Ishikawa (cell line): ENCODE results near the gene SIRT2.

Source experiments
- CEBPB ChIP-seq: IDR thresholded peaks from 2 replicates; pipeline ENCODE4 v1.6.1; 2012
- CREB1 ChIP-seq: IDR thresholded peaks from 2 replicates; pipeline ENCODE4 v1.6.1; 2012; ENCODE audit warnings: low read depth
- EGR1 ChIP-seq: IDR thresholded peaks from 2 replicates; pipeline ENCODE4 v1.6.1; 2012
- EP300 ChIP-seq: IDR thresholded peaks from 2 replicates; pipeline ENCODE4 v1.6.1; 2012; ENCODE audit warnings: borderline replicate concordance
- FOXM1 ChIP-seq: IDR thresholded peaks from 2 replicates; pipeline ENCODE4 v1.6.1; 2012; ENCODE audit warnings: low read depth, borderline replicate concordance
- NFIC ChIP-seq: IDR thresholded peaks from 2 replicates; pipeline ENCODE4 v1.6.1; 2012
- RAD21 ChIP-seq: IDR thresholded peaks from 2 replicates; pipeline ENCODE4 v1.6.1; 2012; ENCODE audit warnings: low read depth
- TAF1 ChIP-seq: IDR thresholded peaks from 2 replicates; pipeline ENCODE4 v1.6.1; 2012; ENCODE audit warnings: low read depth, mild to moderate bottlenecking
- TCF12 ChIP-seq: IDR thresholded peaks from 2 replicates; pipeline ENCODE4 v1.6.1; 2012; ENCODE audit warnings: low read depth
- TEAD4 ChIP-seq: IDR thresholded peaks from 2 replicates; pipeline ENCODE4 v1.6.1; 2012
- USF1 ChIP-seq: IDR thresholded peaks from 2 replicates; pipeline ENCODE4 v1.6.1; 2012
- YY1 ChIP-seq: IDR thresholded peaks from 2 replicates; pipeline ENCODE4 v1.6.1; 2012; ENCODE audit warnings: low read depth
- ZBTB7A ChIP-seq: IDR thresholded peaks from 2 replicates; pipeline ENCODE4 v1.6.1; 2012; ENCODE audit warnings: low read depth
- TF ChIP-seq, protein P1 (sequence below): IDR thresholded peaks from 2 replicates; pipeline ENCODE4 v1.6.1; 2012; ENCODE audit warnings: low read depth, mild to moderate bottlenecking
- TF ChIP-seq, protein P2 (sequence below): IDR thresholded peaks from 2 replicates; pipeline ENCODE4 v1.6.1; 2012

The SIRT2 gene

GRCh38 chr19:38915329-38916321, 16.2 kb upstream of the SIRT2 start:
- TF ChIP-seq RAD21 (no peak), CREB1 (no peak), USF1 (no peak), EP300 (no peak), TCF12 (no peak), CEBPB (no peak), EGR1 (no peak), TEAD4 (no peak), ZBTB7A (no peak), TAF1 (no peak), YY1 (no peak), FOXM1 (no peak), NFIC (no peak)
- TF ChIP-seq, protein P1, sequence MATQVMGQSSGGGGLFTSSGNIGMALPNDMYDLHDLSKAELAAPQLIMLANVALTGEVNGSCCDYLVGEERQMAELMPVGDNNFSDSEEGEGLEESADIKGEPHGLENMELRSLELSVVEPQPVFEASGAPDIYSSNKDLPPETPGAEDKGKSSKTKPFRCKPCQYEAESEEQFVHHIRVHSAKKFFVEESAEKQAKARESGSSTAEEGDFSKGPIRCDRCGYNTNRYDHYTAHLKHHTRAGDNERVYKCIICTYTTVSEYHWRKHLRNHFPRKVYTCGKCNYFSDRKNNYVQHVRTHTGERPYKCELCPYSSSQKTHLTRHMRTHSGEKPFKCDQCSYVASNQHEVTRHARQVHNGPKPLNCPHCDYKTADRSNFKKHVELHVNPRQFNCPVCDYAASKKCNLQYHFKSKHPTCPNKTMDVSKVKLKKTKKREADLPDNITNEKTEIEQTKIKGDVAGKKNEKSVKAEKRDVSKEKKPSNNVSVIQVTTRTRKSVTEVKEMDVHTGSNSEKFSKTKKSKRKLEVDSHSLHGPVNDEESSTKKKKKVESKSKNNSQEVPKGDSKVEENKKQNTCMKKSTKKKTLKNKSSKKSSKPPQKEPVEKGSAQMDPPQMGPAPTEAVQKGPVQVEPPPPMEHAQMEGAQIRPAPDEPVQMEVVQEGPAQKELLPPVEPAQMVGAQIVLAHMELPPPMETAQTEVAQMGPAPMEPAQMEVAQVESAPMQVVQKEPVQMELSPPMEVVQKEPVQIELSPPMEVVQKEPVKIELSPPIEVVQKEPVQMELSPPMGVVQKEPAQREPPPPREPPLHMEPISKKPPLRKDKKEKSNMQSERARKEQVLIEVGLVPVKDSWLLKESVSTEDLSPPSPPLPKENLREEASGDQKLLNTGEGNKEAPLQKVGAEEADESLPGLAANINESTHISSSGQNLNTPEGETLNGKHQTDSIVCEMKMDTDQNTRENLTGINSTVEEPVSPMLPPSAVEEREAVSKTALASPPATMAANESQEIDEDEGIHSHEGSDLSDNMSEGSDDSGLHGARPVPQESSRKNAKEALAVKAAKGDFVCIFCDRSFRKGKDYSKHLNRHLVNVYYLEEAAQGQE = no peak
- TF ChIP-seq, protein P2, sequence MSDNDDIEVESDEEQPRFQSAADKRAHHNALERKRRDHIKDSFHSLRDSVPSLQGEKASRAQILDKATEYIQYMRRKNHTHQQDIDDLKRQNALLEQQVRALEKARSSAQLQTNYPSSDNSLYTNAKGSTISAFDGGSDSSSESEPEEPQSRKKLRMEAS = no peak

DNA sequence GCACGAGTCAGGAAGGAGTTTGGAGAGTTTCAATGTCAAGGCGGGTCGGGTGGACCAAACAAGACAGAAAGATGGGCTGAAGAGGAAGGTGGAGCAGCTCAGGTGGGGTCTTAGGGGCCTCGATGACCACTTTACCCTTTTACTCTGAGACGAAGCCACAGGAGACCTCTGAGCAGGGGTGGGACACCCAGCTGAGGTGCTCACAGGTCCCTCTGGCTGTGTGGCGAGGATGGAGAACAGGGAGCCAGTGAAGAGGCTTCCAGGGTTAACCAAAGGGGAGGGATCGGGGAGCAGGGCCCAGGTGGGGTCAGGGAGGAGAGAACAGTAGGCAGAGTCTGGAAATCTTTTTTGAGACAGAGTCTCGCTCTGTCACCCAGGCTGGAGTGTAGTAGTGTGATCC, 14.5 kb upstream of the SIRT2 start:
- TF ChIP-seq CEBPB (no peak), RAD21 (no peak), YY1 (no peak), FOXM1 (no peak), USF1 (no peak), CREB1 (no peak), ZBTB7A (no peak), TEAD4 (no peak), EP300 (no peak), TAF1 (no peak), TCF12 (no peak), NFIC (no peak), EGR1 (no peak)
- TF ChIP-seq, protein P2 = no peak
- TF ChIP-seq, protein P1 = no peak

GRCh38 chr19:38912600-38913514, 13.4 kb upstream of the SIRT2 start:
- TF ChIP-seq CEBPB (no peak), USF1 (no peak), TAF1 (no peak), ZBTB7A (no peak), TCF12 (no peak), YY1 (no peak), FOXM1 (no peak), EP300 (no peak), CREB1 (no peak), NFIC (no peak)

- no peak for TF ChIP-seq CEBPB
- TF ChIP-seq TAF1 = no peak
- TF ChIP-seq TCF12 = no peak
- no peak for TF ChIP-seq NFIC
- TF ChIP-seq EP300 = no peak
- TF ChIP-seq, protein P1 = no peak
- TF ChIP-seq RAD21 = no peak
- TF ChIP-seq YY1 = no peak
- no peak for TF ChIP-seq ZBTB7A
- no peak for TF ChIP-seq CREB1
- no peak for TF ChIP-seq EGR1
- no peak for TF ChIP-seq FOXM1
- TF ChIP-seq TEAD4 = no peak
- TF ChIP-seq USF1 = no peak
Observed at GRCh38 chr19:38911388-38912001, 12.1 kb upstream of the SIRT2 start.
